Lung (tissue), 12 donors: Measurements from ENCODE around the gene ADAMTS17. TPM values are rescaled to one million over a fixed set of nuclear protein-coding genes. Genes with fewer than 3 reads are reported as not detected.

Source experiments
- ATAC-seq: fragments of 200-7000 bp; cut with Tn5 transposase; one replicate; pipeline ENCODE4 v1.9.1; 2020; ENCODE audit warnings: moderate number of reproducible peaks; ENCODE audit not compliant: insufficient read depth, low FRiP score
- DNase-seq, 3 donors: peaks; one replicate each; pipeline ENCODE4 v3.0.0-alpha.2; 2013 to 2017
- H3K27ac ChIP-seq, 2 donors: one replicate each; pipeline ENCODE4 v1.5.1; 2013; ENCODE audit warnings: mild to moderate bottlenecking in 2 of 2, moderate library complexity in 2 of 2, control low read depth in 1 of 2, inconsistent platforms in 1 of 2, low read depth in 1 of 2, low read length in 1 of 2
- H3K27me3 ChIP-seq, 3 donors: one replicate each; pipeline ENCODE4 v1.5.1; 2013; ENCODE audit warnings: low read length in 2 of 3; ENCODE audit not compliant: control insufficient read depth in 3 of 3, insufficient read depth in 3 of 3
- H3K36me3 ChIP-seq, 4 donors: one replicate each; pipeline ENCODE4 v1.5.1; 2013; ENCODE audit warnings: low read length in 4 of 4, mild to moderate bottlenecking in 1 of 4, moderate library complexity in 1 of 4; ENCODE audit not compliant: control insufficient read depth in 4 of 4, insufficient read depth in 4 of 4
- H3K4me1 ChIP-seq, 5 donors: one replicate each; pipeline ENCODE4 v1.5.1; 2013; ENCODE audit warnings: low read length in 5 of 5, mild to moderate bottlenecking in 2 of 5, moderate library complexity in 1 of 5; ENCODE audit not compliant: control insufficient read depth in 5 of 5, insufficient read depth in 5 of 5
- H3K4me3 ChIP-seq: one replicate; pipeline ENCODE4 v1.5.1; 2013; ENCODE audit warnings: mild to moderate bottlenecking, control low read depth, moderate library complexity
- H3K9ac ChIP-seq, 2 donors: one replicate each; pipeline ENCODE4 v1.5.1; 2013; ENCODE audit warnings: low read length in 2 of 2, control low read depth in 1 of 2; ENCODE audit not compliant: insufficient read depth in 1 of 2
- H3K9me3 ChIP-seq, 4 donors: one replicate each; pipeline ENCODE4 v1.5.1; 2013; ENCODE audit warnings: low read length in 3 of 4, mild to moderate bottlenecking in 1 of 4, moderate library complexity in 1 of 4; ENCODE audit not compliant: control insufficient read depth in 4 of 4, insufficient read depth in 3 of 4
- CTCF ChIP-seq: IDR thresholded peaks from 2 replicates; pipeline ENCODE4 v1.5.1; 2012; ENCODE audit warnings: mild to moderate bottlenecking; ENCODE audit errors: control extremely low read depth, extremely low read depth
- WGBS, 2 donors: extraction: QIAGEN DNeasy Blood & Tissue Kit; methylation state at CpG; one replicate each; pipeline ENCODE4 v1.1.7; 2013; 5-methylcytosine and 5-hydroxymethylcytosine counted together
- polyA plus RNA-seq, 2 donors: library from polyadenylated mRNA; stranded (reverse); fragments of 200-250 nt; gene quantifications; one replicate each; pipeline ENCODE4 v1.2.1, GENCODE V29; 2013
- total RNA-seq, 2 donors: library from RNA; depleted of rRNA in 1 of 2; stranded (reverse); fragments of >200 nt in 1 of 2; gene quantifications; one replicate each; pipeline ENCODE4 v1.2.1, GENCODE V29; 2014 to 2021
- donor health status: control.
- donor health status: control.
- donor health status: Bipolar disorder and iron deficiency.
- donor health status: healthy.
- donor health status: DM: yes; HTN: yes; CAD: no.

The ADAMTS17 gene
- total and polyA plus RNA-seq, 4 donors: 0.47 to 6.6 (median 2.2) TPM

DNA sequence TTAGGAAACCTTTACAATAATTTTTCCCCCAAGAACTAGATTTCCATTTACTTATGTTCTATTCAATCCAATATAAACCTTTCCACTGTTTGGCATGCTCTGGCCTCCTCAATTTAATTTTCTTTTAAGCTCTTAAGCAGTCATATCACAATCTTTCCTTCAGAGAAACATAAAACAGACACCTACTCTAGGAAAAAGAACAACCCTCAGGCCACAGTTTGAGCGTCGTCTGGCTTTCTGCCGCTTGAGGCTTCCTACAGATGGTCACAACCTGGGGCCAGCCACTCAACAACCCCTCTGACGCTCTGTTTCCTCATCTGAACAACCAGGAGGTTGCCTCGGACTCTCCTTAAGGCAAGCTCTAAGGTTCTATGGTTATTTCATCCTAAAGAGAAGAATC is 143.3 kb downstream of the ADAMTS17 start:
- no peak for TF ChIP-seq CTCF
- H3K27ac ChIP-seq: no peak overlapping the region
- no peaks in the 10 kb centered on the region for H3K36me3 ChIP-seq
- DNase-seq: no peak
- H3K27me3 ChIP-seq: no peaks in the 10 kb centered on the region
- no peak overlapping the region for H3K9ac ChIP-seq
- H3K4me1 ChIP-seq: peaks cover 0 to 7% (median 0%) of the 10 kb centered on the region in 5 donors
- H3K9me3 ChIP-seq: peaks cover 0 to 2% (median 0%) of the 10 kb centered on the region in 4 donors
- WGBS, 2 donors: 85 to 86% methylated on average over 5 of the region's 5 CpGs
- ATAC-seq: no peak
- no peak overlapping the region for H3K4me3 ChIP-seq

- ATAC-seq: no peak
- Histone ChIP-seq H3K9me3 (no peaks in the 10 kb centered on the region), H3K27ac (no peak overlapping the region), H3K27me3 (no peaks in the 10 kb centered on the region), H3K9ac (no peak overlapping the region), H3K4me3 (no peak overlapping the region), H3K36me3 (no peaks in the 10 kb centered on the region), H3K4me1 (peaks cover 0 to 7% (median 0%) of the 10 kb centered on the region in 5 donors)
- no peak for TF ChIP-seq CTCF
- no peak for DNase-seq
- 74 to 82% methylated on average over 14 of the region's 14 CpGs for WGBS, 2 donors
Measured at GRCh38 chr15:100196326-100197058, 145.3 kb downstream of the ADAMTS17 start.

GRCh38 chr15:100194996-100195395 is 146.8 kb downstream of the ADAMTS17 start:
- no peak overlapping the region for H3K9ac ChIP-seq
- DNase-seq (no peak), ATAC-seq (no peak)
- WGBS, 2 donors: 90 to 94% methylated on average over 10 of the region's 10 CpGs
- no peaks in the 10 kb centered on the region for H3K27me3 ChIP-seq
- no peak for TF ChIP-seq CTCF
- no peak overlapping the region for H3K4me3 ChIP-seq
- H3K36me3 ChIP-seq: no peaks in the 10 kb centered on the region
- no peak overlapping the region for H3K27ac ChIP-seq
- peaks cover 0 to 7% (median 0%) of the 10 kb centered on the region in 5 donors for H3K4me1 ChIP-seq
- H3K9me3 ChIP-seq: no peaks in the 10 kb centered on the region
